HG03432 (cell line): ENCODE data around the gene KCNQ1.

Source experiments
- ATAC-seq: cut with Tn5 transposase; IDR thresholded peaks from one replicate; pipeline ENCODE4 v1.9.1; 2021; ENCODE audit warnings: mild to moderate bottlenecking, moderate library complexity; ENCODE audit not compliant: unreplicated experiment

The KCNQ1 gene

GRCh38 chr11:2542406-2542805 lies 97.6 kb downstream of the KCNQ1 start:
- ATAC-seq = no peak

GRCh38 chr11:2547806-2548205 lies 103.0 kb downstream of the KCNQ1 start:
- no peak for ATAC-seq

GRCh38 chr11:2548596-2548995 lies 103.8 kb downstream of the KCNQ1 start:
- no peak for ATAC-seq

GRCh38 chr11:2549080-2549479 lies 104.3 kb downstream of the KCNQ1 start:
- ATAC-seq = no peak

GRCh38 chr11:2549491-2549875 lies 104.7 kb downstream of the KCNQ1 start:
- ATAC-seq = no peak

- ATAC-seq = no peak
Observed at GRCh38 chr11:2549876-2550605, 105.2 kb downstream of the KCNQ1 start.

- ATAC-seq = no peak
Observed at GRCh38 chr11:2550606-2550970, 105.8 kb downstream of the KCNQ1 start.

- no peak for ATAC-seq
Observed at GRCh38 chr11:2551131-2551530, 106.3 kb downstream of the KCNQ1 start.

- no peak for ATAC-seq
Observed at GRCh38 chr11:2552210-2552609, 107.4 kb downstream of the KCNQ1 start.

GRCh38 chr11:2553198-2553597 lies 108.4 kb downstream of the KCNQ1 start:
- ATAC-seq = no peak

GRCh38 chr11:2553886-2554285 lies 109.1 kb downstream of the KCNQ1 start:
- no peak for ATAC-seq

GRCh38 chr11:2554338-2555207 lies 109.8 kb downstream of the KCNQ1 start:
- ATAC-seq = no peak

- no peak for ATAC-seq
Observed at GRCh38 chr11:2555336-2555735, 110.5 kb downstream of the KCNQ1 start.

GRCh38 chr11:2555891-2556290 lies 111.1 kb downstream of the KCNQ1 start:
- no peak for ATAC-seq

GRCh38 chr11:2557381-2557780 lies 112.6 kb downstream of the KCNQ1 start:
- ATAC-seq = no peak

- no peak for ATAC-seq
Observed at GRCh38 chr11:2558397-2558796, 113.6 kb downstream of the KCNQ1 start.

GRCh38 chr11:2558861-2559526 lies 114.2 kb downstream of the KCNQ1 start:
- ATAC-seq = no peak

GRCh38 chr11:2559527-2560311 lies 114.9 kb downstream of the KCNQ1 start:
- no peak for ATAC-seq

GRCh38 chr11:2561696-2562581 lies 117.1 kb downstream of the KCNQ1 start:
- no peak for ATAC-seq

- ATAC-seq = no peak
Observed at GRCh38 chr11:2562890-2563212, 118.0 kb downstream of the KCNQ1 start.
